GM12801 (cell line): ENCODE results near the gene CYSLTR2.

ENCODE experiments used
- CTCF ChIP-seq: IDR thresholded peaks from one replicate; pipeline ENCODE4 v1.5.1; 2011; ENCODE audit warnings: control low read depth; ENCODE audit not compliant: insufficient read length; ENCODE audit errors: extremely low read depth

Gene CYSLTR2

DNA sequence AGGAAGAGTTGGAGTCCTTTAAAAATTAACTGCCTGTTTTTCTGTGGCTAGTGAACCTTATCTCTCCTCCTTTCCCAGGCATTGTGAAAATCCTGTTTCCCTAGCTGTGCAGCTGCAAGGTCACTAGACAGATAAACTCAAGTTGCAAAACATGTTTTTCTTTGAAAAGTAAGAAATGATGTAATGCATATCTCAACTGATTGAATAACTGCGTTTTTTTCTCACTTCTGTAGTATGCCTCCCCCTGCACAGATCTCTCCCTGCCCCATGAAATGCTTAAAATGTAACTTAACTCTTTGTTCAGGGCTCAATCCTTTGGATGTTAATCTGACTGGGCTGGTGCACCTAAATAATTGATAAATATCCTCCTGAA, 27.7 kb upstream of the CYSLTR2 start:
- no peak for TF ChIP-seq CTCF

GRCh38 chr13:48626726-48627451, 26.8 kb upstream of the CYSLTR2 start:
- no peak for TF ChIP-seq CTCF

GRCh38 chr13:48629277-48629676, 24.5 kb upstream of the CYSLTR2 start:
- TF ChIP-seq CTCF: no peak

DNA sequence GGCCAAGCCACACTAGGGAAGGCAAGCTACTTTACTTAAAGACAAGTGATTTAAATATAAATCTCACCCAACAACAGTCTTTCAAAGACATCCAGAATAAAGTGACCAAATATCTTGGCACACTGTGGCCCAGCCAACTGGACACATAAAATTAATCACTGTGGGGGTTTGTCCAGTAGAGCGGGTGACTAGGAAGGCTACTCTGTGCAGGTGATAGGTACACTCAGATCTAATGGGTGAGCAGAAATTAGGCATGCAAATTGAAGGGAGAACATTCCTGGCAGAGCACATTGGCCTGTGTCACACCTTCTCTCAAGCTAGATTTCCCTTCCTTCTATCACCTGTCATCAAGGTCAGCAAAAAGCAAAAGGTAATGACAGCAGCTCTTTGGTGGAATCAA, 23.4 kb upstream of the CYSLTR2 start:
- TF ChIP-seq CTCF: no peak

DNA sequence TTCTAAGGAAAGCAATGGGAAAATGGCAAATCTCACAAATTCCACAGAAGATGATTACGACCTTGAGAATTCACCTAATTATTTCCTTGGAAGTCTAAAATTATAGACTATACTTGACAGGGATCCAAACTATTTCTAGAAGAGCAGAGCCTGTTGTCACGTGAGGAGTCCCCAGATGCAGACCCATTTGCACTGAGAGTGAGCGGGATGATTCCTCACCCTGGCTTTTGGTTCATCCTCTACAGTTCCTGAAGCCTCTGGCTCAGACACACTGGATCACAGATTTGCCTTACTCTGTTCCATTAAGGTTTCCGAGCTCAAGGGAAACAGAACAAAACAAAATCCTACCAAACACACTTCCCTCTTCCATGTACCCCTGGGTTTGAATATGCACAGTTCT, 23.0 kb upstream of the CYSLTR2 start:
- TF ChIP-seq CTCF: no peak

GRCh38 chr13:48631441-48631840, 22.3 kb upstream of the CYSLTR2 start:
- no peak for TF ChIP-seq CTCF

- TF ChIP-seq CTCF: no peak
Observed at GRCh38 chr13:48633700-48634099, 20.0 kb upstream of the CYSLTR2 start.
